B cell (primary cell): ENCODE measurements around the gene TENT5C. TPM values are rescaled to one million over a fixed set of nuclear protein-coding genes. Genes with fewer than 3 reads are reported as not detected.

Experiments
- ATAC-seq: fragments of 200-7000 bp; cut with Tn5 transposase; one replicate; pipeline ENCODE4 v1.10.0; 2021; ENCODE audit warnings: low read depth, mild to moderate bottlenecking, moderate number of reproducible peaks, moderate library complexity
- CTCF ChIA-PET: fragments of 350-600 bp; sonication (Branson Sonifier 250); formaldehyde crosslinking; loops from one replicate; lab custom pipeline; 2021; ENCODE audit warnings: antibody characterized with exemption, inconsistent platforms; lab: Charles Lee
- POLR2A ChIA-PET: fragments of 350-600 bp; sonication (Branson Sonifier 250); formaldehyde crosslinking; loops from one replicate; lab custom pipeline; 2021; ENCODE audit warnings: antibody characterized with exemption; lab: Charles Lee
- DNase-seq: peaks from one replicate; pipeline ENCODE4 v3.0.0; 2013
- H2AFZ ChIP-seq: 2 replicates; pipeline ENCODE4 v1.6.1; 2012; ENCODE audit warnings: mild to moderate bottlenecking, low read depth, low read length; ENCODE audit not compliant: insufficient read depth, poor library complexity, severe bottlenecking
- H3K27ac ChIP-seq, 2 donors: 1 replicate in 1 of 2; 2 replicates in 1 of 2; pipeline ENCODE4 v1.5.1; 2012 to 2013; ENCODE audit warnings: low read length in 2 of 2, mild to moderate bottlenecking in 2 of 2, moderate library complexity in 1 of 2
- H3K27me3 ChIP-seq, 4 experiments: fragments of 200-600 bp in 1 of 4; sonication (generic) in 1 of 4; replicated peaks in 1 of 4; 1 replicate in 2 of 4; 2 replicates in 2 of 4; pipeline versions ENCODE4 v1.6.1 to v1.7.0; 2013 to 2016; ENCODE audit warnings: low read length in 3 of 4, mild to moderate bottlenecking in 2 of 4, mixed read lengths in 1 of 4, moderate library complexity in 1 of 4; ENCODE audit not compliant: insufficient read depth in 4 of 4, control insufficient read depth in 3 of 4; ENCODE audit errors: control extremely low read depth in 1 of 4
- H3K36me3 ChIP-seq, 2 experiments: replicated peaks in 1 of 2; 1 replicate in 1 of 2; 2 replicates in 1 of 2; pipeline versions ENCODE4 v1.6.1 to v1.7.1; 2013; ENCODE audit warnings: low read length in 1 of 2; ENCODE audit not compliant: insufficient read depth in 2 of 2, control insufficient read depth in 1 of 2; ENCODE audit errors: control extremely low read depth in 1 of 2, extremely low read depth in 1 of 2
- H3K4me1 ChIP-seq, 2 donors: fragments of 200-600 bp in 1 of 2; sonication (generic) in 1 of 2; 1 replicate in 1 of 2; 2 replicates in 1 of 2; pipeline versions ENCODE4 v1.5.1 to v1.6.1; 2013 to 2017; ENCODE audit warnings: low read length in 2 of 2; ENCODE audit not compliant: control insufficient read depth in 2 of 2, insufficient read depth in 2 of 2
- H3K4me2 ChIP-seq: replicated peaks from 2 replicates; pipeline ENCODE3; 2012; ENCODE audit warnings: mild to moderate bottlenecking, low read depth, low read length; ENCODE audit not compliant: poor library complexity, severe bottlenecking
- H3K4me3 ChIP-seq, 5 experiments: fragments of 200-600 bp in 1 of 5; sonication (generic) in 1 of 5; 1 replicate in 3 of 5; 2 replicates in 2 of 5; pipeline versions ENCODE4 v1.5.1 to v1.7.0; 2011 to 2016; ENCODE audit warnings: low read length in 4 of 5, mild to moderate bottlenecking in 4 of 5, low read depth in 2 of 5, control low read depth in 1 of 5, moderate library complexity in 1 of 5; ENCODE audit not compliant: insufficient read depth in 1 of 5; ENCODE audit errors: control extremely low read depth in 1 of 5, extremely low read depth in 1 of 5
- H3K79me2 ChIP-seq: fragments of 200-600 bp; sonication (generic); one replicate; pipeline ENCODE4 v1.6.0; 2016; ENCODE audit warnings: low read length; ENCODE audit not compliant: control insufficient read depth, insufficient read depth
- H3K9ac ChIP-seq: fragments of 200-600 bp; sonication (generic); 2 replicates; pipeline ENCODE4 v1.6.1; 2017; ENCODE audit warnings: mild to moderate bottlenecking, low read length, moderate library complexity
- H3K9me3 ChIP-seq, 3 donors: one replicate each; pipeline versions ENCODE4 v1.6.1 to v1.7.1; 2013; ENCODE audit warnings: low read length in 2 of 3; ENCODE audit not compliant: control insufficient read depth in 2 of 3, insufficient read depth in 1 of 3; ENCODE audit errors: control extremely low read depth in 1 of 3
- H4K20me1 ChIP-seq: 2 replicates; pipeline ENCODE4 v1.6.0; 2012; ENCODE audit warnings: mild to moderate bottlenecking, low read length; ENCODE audit not compliant: insufficient read depth, control insufficient read depth, poor library complexity, severe bottlenecking
- H3K27ac Mint-ChIP-seq: one replicate; pipeline ENCODE4 v1.8.0; 2021; ENCODE audit warnings: mixed read lengths
- H3K27me3 Mint-ChIP-seq: one replicate; pipeline ENCODE4 v1.8.0; 2021; ENCODE audit warnings: mixed read lengths
- H3K4me1 Mint-ChIP-seq: one replicate; pipeline ENCODE4 v1.8.0; 2021; ENCODE audit warnings: mixed read lengths
- H3K4me3 Mint-ChIP-seq: one replicate; pipeline ENCODE4 v1.8.0; 2021; ENCODE audit warnings: mixed read lengths
- H3K9me3 Mint-ChIP-seq: one replicate; pipeline ENCODE4 v1.8.0; 2022; ENCODE audit warnings: mixed read lengths; ENCODE audit not compliant: insufficient read depth
- CTCF ChIP-seq: fragments of 200-600 bp; IDR thresholded peaks from one replicate; pipeline ENCODE4 v1.8.0; 2022; ENCODE audit warnings: antibody characterized with exemption, mild to moderate bottlenecking
- EZH2 ChIP-seq: IDR thresholded peaks from 2 replicates; pipeline ENCODE4 v1.6.1; 2012; ENCODE audit warnings: borderline replicate concordance, low read depth, mild to moderate bottlenecking, moderate library complexity, low read length; ENCODE audit not compliant: insufficient read depth, poor library complexity, severe bottlenecking
- WGBS: methylation state at CpG from one replicate; pipeline ENCODE4 v1.1.5; 2013; ENCODE audit warnings: missing lambda C conversion rate; ENCODE audit not compliant: insufficient coverage; 5-methylcytosine and 5-hydroxymethylcytosine counted together
- intact Hi-C: fragments of 100-400 bp; cut with micrococcal nuclease; formaldehyde crosslinking; loops from one replicate; pipeline ENCODE4 v1.10.0; 2022
- polyA plus RNA-seq: library from polyadenylated mRNA; depleted of rRNA; stranded (reverse); fragments of >200 nt; gene quantifications from 2 replicates; pipeline ENCODE4 v1.2.3, GENCODE V29; 2012
- total RNA-seq, 2 donors: library from RNA; stranded (reverse); fragments of 120-200 nt in 1 of 2; gene quantifications; 1 replicate in 1 of 2; 2 replicates in 1 of 2; pipeline versions ENCODE4 v1.2.3 to v1.2.4, GENCODE V29; 2013 to 2022

Gene TENT5C
- total and polyA plus RNA-seq, 2 donors (not counting 1 experiment from before 2014, with no cell fraction given) = 65.4 to 112 TPM

DNA sequence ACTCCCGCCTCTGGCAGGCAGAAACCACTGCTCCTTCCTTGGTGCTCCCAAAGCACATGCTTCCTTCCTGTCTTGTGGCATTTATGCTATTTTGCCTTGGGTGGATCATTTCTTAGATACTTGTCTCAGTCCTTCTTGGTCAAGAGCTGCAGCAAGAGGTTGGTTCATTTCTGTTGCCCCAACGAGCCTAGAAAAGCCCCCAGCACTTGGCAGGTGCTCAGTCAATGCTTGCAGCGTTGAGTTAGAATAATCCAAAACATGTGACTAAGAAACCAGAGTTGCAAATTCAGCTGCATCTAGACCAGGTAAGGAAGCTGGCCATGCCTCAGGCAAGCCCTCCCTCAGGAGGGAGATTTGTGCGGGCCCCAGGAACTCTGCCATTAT is 42.4 kb upstream of the TENT5C start:
- Histone ChIP-seq H4K20me1 (no peaks in the 10 kb centered on the region), H3K27me3 (no peaks in the 10 kb centered on the region), H3K4me3 (no peak overlapping the region), H3K36me3 (no peaks in the 10 kb centered on the region), H2AFZ (no peak overlapping the region), H3K9ac (no peak overlapping the region), H3K4me2 (no peak overlapping the region), H3K27ac (no peak overlapping the region), H3K9me3 (peaks cover 0 to 9% (median 0%) of the 10 kb centered on the region in 3 donors), H3K4me1 (peaks cover 3 to 6% of the 10 kb centered on the region in 2 donors), H3K79me2 (no peaks in the 10 kb centered on the region)
- TF ChIP-seq CTCF (no peak), EZH2 (no peak)
- POLR2A ChIA-PET = no interaction called here
- DNase-seq = no peak
- Mint-ChIP-seq H3K27ac (no peak overlapping the region), H3K9me3 (peaks cover 5% of the 10 kb centered on the region), H3K4me1 (peaks cover 5% of the 10 kb centered on the region), H3K4me3 (no peak overlapping the region), H3K27me3 (peaks cover 4% of the 10 kb centered on the region)
- ATAC-seq = no peak
- 93% methylated on average over 3 of the region's 4 CpGs for WGBS
- intact Hi-C loops = no loop called here
- CTCF ChIA-PET = interaction anchor here (0.7 to 2.6 kb wide), 4 partner anchors 28 to 194 kb away, joined by 3 to 8 read pairs (median 6); no protein-coding TSS in a partner anchor

DNA sequence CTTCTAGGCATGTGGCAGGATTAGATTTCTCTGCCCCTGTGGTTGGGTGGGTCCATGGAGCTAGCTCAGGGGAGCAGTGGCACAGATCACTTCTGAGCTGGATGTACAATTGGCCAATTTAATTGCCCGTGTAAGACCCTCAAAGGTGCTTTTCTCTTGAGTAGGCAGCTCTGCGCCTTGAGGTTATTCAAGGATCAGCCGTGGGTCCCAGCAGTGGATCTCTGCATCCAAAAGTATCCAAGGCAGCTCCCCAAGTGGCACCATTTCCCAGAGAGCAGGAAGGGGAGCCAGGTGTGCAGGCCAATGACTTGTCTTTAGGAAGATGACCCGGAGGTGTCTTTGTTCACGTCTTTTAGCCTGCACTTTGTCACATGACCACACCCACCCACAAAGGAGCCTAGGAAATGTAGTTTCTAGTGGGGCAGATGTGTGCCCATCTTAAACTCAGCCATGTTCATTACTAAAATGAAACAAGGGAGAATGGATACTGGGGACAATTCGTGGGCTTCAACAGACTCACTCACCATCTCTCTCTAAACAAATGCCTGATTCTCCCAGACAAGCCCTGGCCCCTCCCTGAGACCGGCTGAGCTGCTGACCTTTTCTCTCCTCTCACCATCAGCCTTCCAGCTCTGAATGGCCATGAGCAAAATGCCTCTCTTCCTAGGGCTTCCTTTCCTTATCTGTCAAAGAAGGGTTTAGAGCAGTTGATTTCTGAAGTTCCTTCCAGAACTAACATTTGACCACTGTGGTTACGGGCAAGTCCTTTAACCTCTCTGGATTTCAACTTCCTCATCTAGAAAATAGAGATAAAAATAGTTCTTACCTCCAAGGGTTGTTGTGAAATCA is 41.4 kb upstream of the TENT5C start:
- Mint-ChIP-seq H3K4me1 (peaks cover 5% of the 10 kb centered on the region), H3K4me3 (no peak overlapping the region), H3K27ac (no peak overlapping the region), H3K27me3 (peaks cover 4% of the 10 kb centered on the region), H3K9me3 (peaks cover under 1% of the 10 kb centered on the region)
- Histone ChIP-seq H3K27me3 (no peaks in the 10 kb centered on the region), H3K4me1 (peaks cover 3 to 6% of the 10 kb centered on the region in 2 donors), H3K9me3 (peaks cover 0 to 3% (median 0%) of the 10 kb centered on the region in 3 donors), H3K4me2 (no peak overlapping the region), H3K36me3 (no peaks in the 10 kb centered on the region), H3K79me2 (no peaks in the 10 kb centered on the region), H2AFZ (no peak overlapping the region), H4K20me1 (no peaks in the 10 kb centered on the region), H3K9ac (no peak overlapping the region), H3K27ac (no peak overlapping the region), H3K4me3 (no peak overlapping the region)
- WGBS = 84% methylated on average over 6 of the region's 8 CpGs
- TF ChIP-seq EZH2 = no peak
- no peak for TF ChIP-seq CTCF
- ChIA-PET CTCF (interaction anchor here (1.2 to 2.6 kb wide), 3 partner anchors 29 to 194 kb away, joined by 5 to 8 read pairs (median 7); no protein-coding TSS in a partner anchor), POLR2A (no interaction called here)
- no peak for ATAC-seq
- intact Hi-C loops = no loop called here
- no peak for DNase-seq
